Astrocyte (in vitro differentiated cells and primary cell): ENCODE data around the gene USO1. TPM values are rescaled to one million over a fixed set of nuclear protein-coding genes. Genes with fewer than 3 reads are reported as not detected.
"Not testable (repeated sequence)": the region's sequence is repeated elsewhere in the genome, so short reads cannot be mapped to it uniquely, and the experiment has no call there.

ENCODE experiments used
- DNase-seq: peaks from one replicate; pipeline ENCODE4 v3.0.0-alpha.2; 2010; ENCODE audit warnings: low read depth
- FAIRE-seq: peaks from 2 replicates; lab custom pipeline; 2011; peaks lifted over from hg19 to GRCh38; lab: Jason Lieb, UNC
- H2AFZ ChIP-seq: 2 replicates; pipeline ENCODE4 v1.6.0; 2012; ENCODE audit warnings: low read depth, low read length, inconsistent platforms
- H3K27ac ChIP-seq: 2 replicates; pipeline ENCODE4 v1.5.1; 2011; ENCODE audit warnings: low read depth, low read length, inconsistent platforms
- H3K27me3 ChIP-seq: 2 replicates; pipeline ENCODE4 v1.6.0; 2011; ENCODE audit warnings: low read length, inconsistent platforms; ENCODE audit not compliant: insufficient read depth
- H3K36me3 ChIP-seq: 2 replicates; pipeline ENCODE4 v1.5.1; 2011; ENCODE audit warnings: low read length, inconsistent platforms; ENCODE audit not compliant: insufficient read depth
- H3K4me1 ChIP-seq: 2 replicates; pipeline ENCODE4 v1.5.1; 2011; ENCODE audit warnings: low read length, inconsistent platforms; ENCODE audit not compliant: insufficient read depth
- H3K4me2 ChIP-seq: 2 replicates; pipeline ENCODE4 v1.6.0; 2012; ENCODE audit warnings: low read length, inconsistent platforms
- H3K4me3 ChIP-seq: 2 replicates; pipeline ENCODE4 v1.5.1; 2011; ENCODE audit warnings: low read depth, mild to moderate bottlenecking, low read length, inconsistent platforms; ENCODE audit not compliant: insufficient read depth
- H3K79me2 ChIP-seq: 2 replicates; pipeline ENCODE4 v1.6.0; 2012; ENCODE audit warnings: mild to moderate bottlenecking, low read length, inconsistent platforms; ENCODE audit not compliant: insufficient read depth
- H3K9ac ChIP-seq: 2 replicates; pipeline ENCODE4 v1.6.0; 2012; ENCODE audit warnings: mild to moderate bottlenecking, low read length, inconsistent platforms
- H3K9me3 ChIP-seq: 2 replicates; pipeline ENCODE4 v1.5.1; 2012; ENCODE audit warnings: low read depth, mild to moderate bottlenecking, low read length, inconsistent platforms; ENCODE audit not compliant: insufficient read depth
- H4K20me1 ChIP-seq: 2 replicates; pipeline ENCODE4 v1.6.0; 2012; ENCODE audit warnings: low read length, inconsistent platforms; ENCODE audit not compliant: insufficient read depth
- H3K27ac Mint-ChIP-seq: one replicate; pipeline ENCODE4 v1.8.0; 2021; ENCODE audit warnings: mild to moderate bottlenecking, mixed read lengths; ENCODE audit not compliant: unreplicated experiment
- H3K27me3 Mint-ChIP-seq: one replicate; pipeline ENCODE4 v1.8.0; 2021; ENCODE audit warnings: low read depth, mixed read lengths; ENCODE audit not compliant: unreplicated experiment
- H3K36me3 Mint-ChIP-seq: one replicate; pipeline ENCODE4 v1.8.0; 2021; ENCODE audit warnings: low read depth, mixed read lengths; ENCODE audit not compliant: unreplicated experiment
- H3K4me1 Mint-ChIP-seq: one replicate; pipeline ENCODE4 v1.8.0; 2021; ENCODE audit warnings: low read depth, mixed read lengths; ENCODE audit not compliant: unreplicated experiment
- H3K4me3 Mint-ChIP-seq: one replicate; pipeline ENCODE4 v1.8.0; 2021; ENCODE audit warnings: mild to moderate bottlenecking, moderate library complexity, mixed read lengths; ENCODE audit not compliant: unreplicated experiment
- H3K9me3 Mint-ChIP-seq: one replicate; pipeline ENCODE4 v1.8.0; 2021; ENCODE audit warnings: mild to moderate bottlenecking, mixed read lengths; ENCODE audit not compliant: unreplicated experiment
- EZH2 ChIP-seq: IDR thresholded peaks from 2 replicates; pipeline ENCODE4 v1.6.1; 2012; ENCODE audit warnings: mild to moderate bottlenecking, low read length, inconsistent platforms; ENCODE audit not compliant: insufficient read depth
- total RNA-seq: library from RNA; stranded (reverse); gene quantifications from 2 replicates; pipeline ENCODE4 v1.2.1, GENCODE V29; 2021
- TF ChIP-seq, protein P1 (sequence below): IDR thresholded peaks from 2 replicates; pipeline ENCODE4 v1.5.1; 2011; ENCODE audit warnings: low read depth, mild to moderate bottlenecking, inconsistent platforms, low read length, moderate library complexity; ENCODE audit not compliant: insufficient read depth

USO1 gene
- total RNA-seq, 1 donor from 2014 or later: 104 TPM

DNA sequence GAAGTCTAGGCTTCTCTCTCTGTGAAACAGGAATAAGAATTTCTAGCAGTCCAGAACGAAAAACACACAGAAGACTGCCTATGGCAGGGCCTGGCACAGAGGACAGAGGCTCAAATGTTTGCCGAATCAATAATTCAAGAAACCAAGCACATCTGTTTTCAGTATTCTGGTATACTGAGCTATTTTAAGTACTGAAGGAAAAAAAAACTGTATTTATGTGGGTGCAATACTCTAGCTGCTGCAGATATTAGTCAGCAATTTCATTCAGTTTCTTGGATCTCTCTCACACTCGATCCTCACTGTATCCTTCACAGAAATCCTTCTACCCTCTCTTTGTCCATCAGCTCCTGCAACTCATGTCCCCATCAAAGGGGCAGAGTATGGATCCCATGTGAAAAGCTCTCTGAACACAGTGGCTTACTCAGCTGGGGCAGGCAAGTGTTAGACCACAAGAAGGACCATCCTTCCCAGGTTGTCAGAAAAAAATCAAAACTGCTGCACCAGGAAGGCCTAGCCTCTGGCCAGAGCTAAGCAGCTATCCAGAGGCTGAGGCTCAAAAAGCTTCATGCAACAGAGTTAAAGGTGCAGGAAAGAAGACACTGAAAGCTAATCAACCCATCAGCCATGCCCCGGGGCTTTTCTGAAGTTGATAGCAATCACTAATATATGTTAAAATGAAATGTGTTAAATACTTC lies 9.1 kb upstream of the USO1 start:
- no peak overlapping the region for H3K4me3 ChIP-seq
- H3K9me3 ChIP-seq: no peaks in the 10 kb centered on the region
- H3K36me3 Mint-ChIP-seq: peaks cover 9% of the 10 kb centered on the region
- DNase-seq (peak; percentile 57), FAIRE-seq (peak; percentile 69)
- no peak overlapping the region for H2AFZ ChIP-seq
- peaks cover 6% of the 10 kb centered on the region for H3K79me2 ChIP-seq
- no peak overlapping the region for H3K4me3 Mint-ChIP-seq
- H3K4me1 ChIP-seq: peaks cover 13% of the 10 kb centered on the region
- no peaks in the 10 kb centered on the region for H3K27me3 ChIP-seq
- no peaks in the 10 kb centered on the region for H3K36me3 ChIP-seq
- no peak overlapping the region for H3K27ac ChIP-seq
- peak overlapping the region; percentile 68 for H3K4me2 ChIP-seq
- no peak for TF ChIP-seq EZH2
- TF ChIP-seq, protein P1, sequence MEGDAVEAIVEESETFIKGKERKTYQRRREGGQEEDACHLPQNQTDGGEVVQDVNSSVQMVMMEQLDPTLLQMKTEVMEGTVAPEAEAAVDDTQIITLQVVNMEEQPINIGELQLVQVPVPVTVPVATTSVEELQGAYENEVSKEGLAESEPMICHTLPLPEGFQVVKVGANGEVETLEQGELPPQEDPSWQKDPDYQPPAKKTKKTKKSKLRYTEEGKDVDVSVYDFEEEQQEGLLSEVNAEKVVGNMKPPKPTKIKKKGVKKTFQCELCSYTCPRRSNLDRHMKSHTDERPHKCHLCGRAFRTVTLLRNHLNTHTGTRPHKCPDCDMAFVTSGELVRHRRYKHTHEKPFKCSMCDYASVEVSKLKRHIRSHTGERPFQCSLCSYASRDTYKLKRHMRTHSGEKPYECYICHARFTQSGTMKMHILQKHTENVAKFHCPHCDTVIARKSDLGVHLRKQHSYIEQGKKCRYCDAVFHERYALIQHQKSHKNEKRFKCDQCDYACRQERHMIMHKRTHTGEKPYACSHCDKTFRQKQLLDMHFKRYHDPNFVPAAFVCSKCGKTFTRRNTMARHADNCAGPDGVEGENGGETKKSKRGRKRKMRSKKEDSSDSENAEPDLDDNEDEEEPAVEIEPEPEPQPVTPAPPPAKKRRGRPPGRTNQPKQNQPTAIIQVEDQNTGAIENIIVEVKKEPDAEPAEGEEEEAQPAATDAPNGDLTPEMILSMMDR: no peak
- H4K20me1 ChIP-seq: peaks cover 14% of the 10 kb centered on the region
- no peak overlapping the region for H3K27ac Mint-ChIP-seq
- H3K27me3 Mint-ChIP-seq: no peaks in the 10 kb centered on the region
- no peaks in the 10 kb centered on the region for H3K9me3 Mint-ChIP-seq
- peak overlapping the region; percentile 40 for H3K9ac ChIP-seq
- H3K4me1 Mint-ChIP-seq: peaks cover 24% of the 10 kb centered on the region

DNA sequence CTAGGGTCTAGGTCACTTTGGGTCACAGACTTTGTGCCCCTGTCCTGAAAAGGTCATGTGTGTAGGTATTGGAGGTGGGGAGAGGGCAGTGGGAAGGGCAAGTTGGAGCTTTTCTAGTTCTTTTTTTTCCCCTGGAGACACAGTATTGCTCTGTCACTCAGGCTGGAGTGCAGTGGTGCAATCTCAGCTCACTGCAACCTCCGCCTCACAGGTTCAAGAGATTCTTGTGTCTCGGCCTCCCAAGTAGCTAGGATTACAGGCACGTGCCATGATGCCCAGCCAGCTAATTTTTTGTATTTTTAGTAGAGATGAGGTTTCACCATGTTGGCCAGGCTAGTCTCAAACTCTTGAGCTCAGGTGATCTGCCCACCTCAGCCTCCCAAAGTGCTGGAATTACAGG lies 8.3 kb upstream of the USO1 start:
- H4K20me1 ChIP-seq, H3K27me3 ChIP-seq, H3K9me3 ChIP-seq, H3K4me3 ChIP-seq, H3K36me3 ChIP-seq, H3K36me3 Mint-ChIP-seq, H3K27ac Mint-ChIP-seq, H3K4me3 Mint-ChIP-seq, H3K27ac ChIP-seq, H3K4me2 ChIP-seq, DNase-seq, H3K27me3 Mint-ChIP-seq, H3K79me2 ChIP-seq, H2AFZ ChIP-seq, H3K9ac ChIP-seq, H3K9me3 Mint-ChIP-seq: not testable (repeated sequence)
- peak; percentile 23 for FAIRE-seq
- peaks cover 24% of the 10 kb centered on the region for H3K4me1 Mint-ChIP-seq
- H3K4me1 ChIP-seq: peaks cover 13% of the 10 kb centered on the region

DNA sequence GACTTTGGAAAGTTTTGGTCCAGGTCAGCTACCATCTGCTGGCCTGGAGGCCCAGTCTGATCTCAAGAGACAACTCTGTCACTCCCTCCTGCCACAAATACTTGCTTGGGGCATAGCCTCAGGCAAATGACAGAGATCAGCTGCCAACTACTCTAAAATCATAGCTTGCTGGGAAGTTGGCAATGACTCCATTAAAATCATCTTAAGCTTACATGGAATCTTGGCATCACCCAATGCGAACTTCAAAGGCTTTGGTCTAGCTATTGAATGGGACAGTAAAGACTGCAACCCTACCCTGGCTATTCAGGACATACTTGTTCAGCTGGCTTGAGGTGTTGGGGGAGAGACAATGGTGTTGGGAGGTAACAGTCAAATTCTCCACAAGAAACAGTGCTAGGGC lies 7.0 kb upstream of the USO1 start:
- DNase-seq (no peak), FAIRE-seq (no peak)
- H3K4me3 ChIP-seq: no peak overlapping the region
- no peak overlapping the region for H3K4me2 ChIP-seq
- Mint-ChIP-seq H3K9me3 (no peaks in the 10 kb centered on the region), H3K27ac (no peak overlapping the region), H3K4me1 (peaks cover 28% of the 10 kb centered on the region), H3K4me3 (no peak overlapping the region), H3K27me3 (no peaks in the 10 kb centered on the region), H3K36me3 (peaks cover 9% of the 10 kb centered on the region)
- H3K27ac ChIP-seq: no peak overlapping the region
- H3K36me3 ChIP-seq: no peaks in the 10 kb centered on the region
- no peaks in the 10 kb centered on the region for H3K9me3 ChIP-seq
- peaks cover 10% of the 10 kb centered on the region for H4K20me1 ChIP-seq
- TF ChIP-seq EZH2: no peak
- TF ChIP-seq, protein P1: no peak
- no peaks in the 10 kb centered on the region for H3K27me3 ChIP-seq
- no peak overlapping the region for H3K9ac ChIP-seq
- peaks cover 13% of the 10 kb centered on the region for H3K4me1 ChIP-seq
- no peak overlapping the region for H2AFZ ChIP-seq
- H3K79me2 ChIP-seq: peaks cover 20% of the 10 kb centered on the region
